Left hindlimb (tissue), 1 donor: Measurements from ENCODE around the gene ARID1B.

Experiments used
- DNase-seq: peaks from one replicate; pipeline ENCODE4 v3.0.0-alpha.2; 2018

ARID1B gene

DNA sequence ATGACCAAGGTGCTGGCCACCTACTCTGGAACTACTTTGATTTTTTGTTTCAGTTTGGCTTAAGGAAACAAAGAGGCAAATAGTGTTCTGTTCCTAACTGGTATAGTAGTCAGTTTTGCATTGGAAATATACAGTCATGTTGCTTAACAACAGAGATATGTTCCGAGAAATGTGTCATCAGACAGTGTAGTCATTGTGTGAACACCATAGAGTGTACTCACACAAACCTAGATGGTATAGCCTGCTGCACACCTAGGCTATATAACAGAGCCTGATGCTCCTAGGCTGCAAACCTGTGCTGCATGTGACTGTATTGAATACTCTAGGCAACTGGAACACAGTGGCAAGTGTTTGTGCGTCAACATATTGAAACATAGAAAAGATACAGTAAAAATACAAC, 80.4 kb downstream of the ARID1B start:
- no peak for DNase-seq

DNA sequence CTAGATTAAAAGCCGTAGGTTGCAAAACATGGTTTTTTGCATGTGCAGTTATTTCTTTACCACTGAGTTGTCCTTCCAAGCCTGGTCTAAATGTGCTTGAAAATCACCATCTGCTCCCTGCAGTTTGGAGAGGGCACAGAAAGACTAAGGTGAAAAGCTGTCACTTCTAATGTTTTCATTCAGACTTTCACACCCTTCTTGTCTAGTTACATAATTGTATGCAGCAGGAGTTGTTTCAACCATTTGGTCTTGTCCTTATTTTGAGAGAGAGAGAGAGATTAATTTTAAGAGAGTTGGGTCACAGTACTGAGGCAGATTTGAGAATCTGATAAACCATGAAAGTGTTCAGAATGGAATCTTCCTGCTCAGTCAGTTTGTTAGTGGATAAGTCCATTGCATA, 82.5 kb downstream of the ARID1B start:
- no peak for DNase-seq

DNA sequence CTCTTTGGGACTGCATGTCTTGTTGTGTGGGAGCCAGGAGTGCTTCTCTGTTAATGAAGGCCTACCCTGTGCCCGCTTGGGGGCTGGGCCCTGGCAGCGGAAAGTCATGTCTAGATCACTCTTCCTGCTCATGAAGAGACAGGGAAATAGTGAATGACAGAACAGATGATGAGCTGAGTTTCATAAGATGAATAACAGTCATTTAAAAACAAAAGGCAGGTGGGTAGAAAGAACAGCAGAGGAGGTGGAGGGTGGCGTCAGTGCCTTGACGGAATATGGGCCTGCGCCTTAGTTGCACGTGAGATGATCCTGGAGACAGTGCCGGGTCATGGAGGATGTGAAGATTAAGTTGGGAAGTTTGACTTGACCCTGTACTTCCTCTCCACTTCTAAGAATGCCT, 85.5 kb downstream of the ARID1B start:
- no peak for DNase-seq

DNA sequence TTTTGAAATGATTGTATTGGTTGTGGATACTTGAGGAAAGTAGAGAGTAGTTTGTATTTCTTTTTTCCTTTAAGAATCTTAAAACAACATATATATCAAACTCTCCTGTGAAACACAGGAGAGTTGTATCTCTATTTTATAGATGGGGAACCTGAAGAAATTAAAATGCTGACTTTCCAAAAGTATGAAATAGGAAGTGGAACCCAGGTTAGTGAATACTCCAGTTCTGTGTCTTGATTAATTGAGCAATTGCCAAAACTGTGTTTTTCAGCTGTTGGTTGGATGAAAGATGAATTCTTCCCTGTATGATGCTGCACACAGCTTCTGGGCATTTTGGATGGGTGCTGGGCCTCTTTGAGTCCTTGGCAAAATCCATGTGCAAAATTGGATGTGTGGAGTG, 86.3 kb downstream of the ARID1B start:
- DNase-seq: no peak

DNA sequence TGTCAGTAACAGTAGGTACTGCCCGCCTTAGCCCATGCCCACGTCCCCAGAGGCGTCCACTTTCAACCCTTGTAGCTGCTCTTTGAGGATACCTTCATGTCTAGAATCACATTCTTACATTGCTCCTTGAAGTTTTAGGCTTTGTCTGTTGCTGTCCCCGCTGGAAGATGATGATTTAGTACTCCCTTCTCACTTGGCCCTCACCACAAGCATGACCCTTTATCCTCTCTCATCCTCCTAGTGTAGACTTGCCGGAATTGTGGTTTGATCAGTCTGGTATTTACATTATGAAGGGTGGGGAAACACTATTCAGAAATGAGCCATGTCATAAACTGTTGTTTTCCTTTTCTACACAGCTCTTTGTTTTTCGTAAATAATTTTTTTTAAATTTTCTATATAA, 87.4 kb downstream of the ARID1B start:
- DNase-seq: no peak

DNA sequence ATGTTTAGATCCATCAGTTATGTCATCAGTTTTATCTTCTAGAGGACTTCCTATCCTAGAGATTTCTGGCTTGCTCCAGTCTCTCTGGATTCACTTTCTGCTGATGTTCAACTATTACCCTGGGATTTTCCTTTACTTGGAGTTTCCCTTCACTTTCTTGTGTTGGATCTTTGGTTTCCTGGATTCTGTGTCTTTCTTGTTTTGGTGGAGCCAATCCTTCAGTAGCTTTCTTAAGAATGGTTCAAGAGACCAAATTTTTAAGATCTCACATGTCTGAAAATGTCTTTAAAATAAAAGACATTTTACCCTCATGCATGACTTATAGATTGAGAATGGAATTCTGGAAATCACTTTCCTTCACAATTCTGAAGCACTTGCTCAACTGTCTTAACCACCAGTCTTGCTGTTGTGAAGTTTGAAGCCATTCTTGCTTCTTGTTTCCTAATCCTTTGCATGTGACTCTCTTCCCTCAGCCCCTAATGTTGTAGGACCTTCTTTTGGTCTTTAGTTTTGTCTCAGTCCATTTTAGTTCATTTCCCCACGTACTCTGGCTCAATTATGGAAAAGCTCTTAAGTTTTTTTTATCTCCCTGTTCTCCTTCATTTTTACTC, 87.9 kb downstream of the ARID1B start:
- DNase-seq: no peak

DNA sequence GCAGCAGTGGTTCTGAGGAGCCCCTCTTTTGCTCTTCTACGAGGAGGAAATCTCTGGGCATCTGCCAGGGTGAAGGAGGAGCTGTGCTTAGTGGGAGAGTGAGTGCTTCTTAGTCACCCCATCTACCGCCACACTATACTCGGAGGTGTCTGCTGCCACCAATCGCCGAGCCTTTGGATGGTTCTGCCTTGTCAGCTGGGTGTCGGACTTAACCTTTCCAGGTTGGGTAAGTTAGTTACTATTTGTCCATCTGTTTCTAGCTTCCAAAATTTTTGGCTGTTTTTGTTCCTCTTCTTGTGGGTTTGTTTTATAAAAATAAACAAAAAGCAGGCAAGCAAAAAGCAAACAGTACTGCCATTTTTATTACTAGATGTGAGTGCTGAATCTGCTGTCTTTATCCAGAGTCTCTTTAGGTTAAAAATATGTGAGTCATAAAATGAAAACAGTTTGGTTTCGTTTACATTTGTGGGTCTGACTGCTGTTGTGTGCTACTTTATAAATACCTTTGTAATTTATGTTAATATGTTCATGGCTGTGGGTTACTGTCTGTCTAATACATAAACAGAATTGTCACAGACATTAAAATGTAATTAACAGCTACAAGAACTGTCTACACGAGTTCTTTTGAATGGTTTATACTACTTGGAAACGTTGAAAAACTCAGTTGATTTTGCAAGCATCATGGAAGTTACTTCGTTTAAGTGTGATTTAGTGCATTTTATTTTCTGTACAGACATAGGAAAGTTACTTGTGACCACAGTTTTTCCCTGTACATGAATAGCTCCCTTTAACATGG, 89.2 kb downstream of the ARID1B start:
- DNase-seq: no peak

DNA sequence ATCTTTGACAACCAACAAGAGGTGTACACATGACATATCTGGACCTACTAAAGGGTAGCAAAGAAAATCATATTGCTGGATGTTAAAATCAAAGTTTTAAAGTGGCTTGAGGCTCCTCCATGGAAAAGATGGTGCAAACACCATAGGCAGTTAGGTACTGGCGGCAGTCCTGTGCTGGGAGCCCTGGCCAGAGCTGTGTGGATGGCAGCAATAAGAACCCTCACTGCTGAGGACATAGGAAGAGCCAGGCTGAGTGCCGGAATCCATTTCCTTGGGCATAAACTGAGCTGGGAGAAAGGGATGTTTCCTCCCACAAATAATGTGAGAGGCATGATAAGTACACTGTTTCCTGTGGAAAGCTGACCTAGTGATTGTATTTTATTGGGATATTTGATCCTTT, 89.9 kb downstream of the ARID1B start:
- DNase-seq: no peak

DNA sequence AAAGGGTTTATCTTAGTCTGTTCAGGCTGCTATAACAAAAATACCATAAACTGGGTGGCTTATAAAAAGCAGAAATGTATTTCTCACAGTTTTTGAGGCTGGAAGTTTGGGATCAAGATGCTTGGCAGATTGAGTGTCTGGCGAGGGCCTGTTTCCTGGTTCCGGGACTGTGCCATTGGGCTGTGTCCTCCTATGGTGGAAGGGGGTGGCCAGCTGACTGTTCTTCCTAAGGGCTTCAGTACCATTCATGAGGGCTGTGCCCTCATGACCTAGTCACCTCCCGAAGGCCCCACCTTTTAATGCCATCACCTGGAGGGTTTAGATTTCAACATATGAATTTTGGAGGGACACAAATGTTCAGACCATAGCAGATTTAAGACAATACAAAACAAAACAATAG, 91.2 kb downstream of the ARID1B start:
- no peak for DNase-seq

DNA sequence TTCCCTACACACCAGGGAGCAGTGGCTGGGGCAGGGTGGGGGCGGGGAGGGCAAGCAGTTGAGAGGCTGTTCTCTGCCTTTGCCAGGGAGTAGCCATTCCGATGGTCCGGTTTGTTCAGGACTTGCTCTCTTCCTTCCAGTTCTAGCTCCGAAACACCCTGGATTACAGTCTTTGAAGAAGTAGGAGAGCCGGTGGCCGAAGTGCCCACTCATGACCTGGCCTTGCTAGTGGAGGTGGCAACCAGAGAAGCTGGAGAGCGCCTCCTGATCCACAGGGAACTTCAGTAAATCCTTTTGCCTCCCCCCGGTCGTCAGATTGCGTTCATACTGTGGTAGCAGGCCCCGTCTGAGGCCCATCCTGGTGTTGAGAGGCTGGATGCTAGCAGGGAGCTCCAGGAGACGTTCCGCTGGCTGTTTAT, 92.8 kb downstream of the ARID1B start:
- DNase-seq: no peak

DNA sequence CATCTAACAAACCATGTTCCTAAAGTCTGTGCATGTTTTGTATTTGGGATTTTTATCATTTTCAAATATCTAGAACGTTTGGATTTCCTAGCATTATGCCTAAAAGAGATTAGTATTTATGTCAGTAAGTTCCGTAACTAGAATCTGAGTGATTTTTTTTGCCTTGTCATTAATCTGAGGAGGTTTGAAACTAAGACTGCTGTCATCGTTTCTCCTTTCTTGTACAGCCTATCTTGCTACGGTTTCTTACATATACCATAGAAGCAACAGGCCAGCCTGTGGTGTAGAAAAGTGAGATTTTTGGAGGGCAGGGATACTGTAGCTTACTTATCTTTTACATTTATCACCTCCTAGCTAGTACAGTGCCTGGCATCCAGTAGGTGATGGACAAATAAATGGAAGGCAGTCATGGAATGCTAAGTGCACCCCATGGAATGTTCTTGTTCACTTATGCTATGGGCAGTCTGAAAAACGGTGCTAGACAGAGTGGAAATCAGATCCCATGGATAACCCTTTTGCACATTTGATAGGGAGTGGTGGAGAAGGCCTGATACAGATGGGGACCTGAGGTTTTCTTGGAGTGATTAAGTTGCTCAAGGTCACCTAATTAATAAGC, 93.9 kb downstream of the ARID1B start:
- no peak for DNase-seq

DNA sequence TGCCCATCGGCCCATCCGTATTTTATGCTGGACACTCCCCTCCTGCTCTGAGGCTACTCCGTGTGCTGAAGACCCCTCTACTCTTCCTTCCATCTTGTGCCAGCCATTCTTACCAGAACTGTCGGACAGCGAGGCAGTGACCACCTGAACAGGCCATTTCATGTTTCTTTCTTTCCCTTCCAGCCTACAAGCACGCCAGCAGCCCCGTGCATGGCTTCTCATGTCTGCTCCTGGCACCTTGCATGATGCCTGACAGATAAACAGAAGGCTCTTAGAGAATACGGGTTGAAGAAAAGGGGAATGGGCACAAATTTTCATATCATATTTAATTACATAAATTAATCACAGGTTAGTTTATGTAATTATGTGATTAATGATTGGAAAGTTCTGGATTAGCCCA, 95.7 kb downstream of the ARID1B start:
- no peak for DNase-seq

DNA sequence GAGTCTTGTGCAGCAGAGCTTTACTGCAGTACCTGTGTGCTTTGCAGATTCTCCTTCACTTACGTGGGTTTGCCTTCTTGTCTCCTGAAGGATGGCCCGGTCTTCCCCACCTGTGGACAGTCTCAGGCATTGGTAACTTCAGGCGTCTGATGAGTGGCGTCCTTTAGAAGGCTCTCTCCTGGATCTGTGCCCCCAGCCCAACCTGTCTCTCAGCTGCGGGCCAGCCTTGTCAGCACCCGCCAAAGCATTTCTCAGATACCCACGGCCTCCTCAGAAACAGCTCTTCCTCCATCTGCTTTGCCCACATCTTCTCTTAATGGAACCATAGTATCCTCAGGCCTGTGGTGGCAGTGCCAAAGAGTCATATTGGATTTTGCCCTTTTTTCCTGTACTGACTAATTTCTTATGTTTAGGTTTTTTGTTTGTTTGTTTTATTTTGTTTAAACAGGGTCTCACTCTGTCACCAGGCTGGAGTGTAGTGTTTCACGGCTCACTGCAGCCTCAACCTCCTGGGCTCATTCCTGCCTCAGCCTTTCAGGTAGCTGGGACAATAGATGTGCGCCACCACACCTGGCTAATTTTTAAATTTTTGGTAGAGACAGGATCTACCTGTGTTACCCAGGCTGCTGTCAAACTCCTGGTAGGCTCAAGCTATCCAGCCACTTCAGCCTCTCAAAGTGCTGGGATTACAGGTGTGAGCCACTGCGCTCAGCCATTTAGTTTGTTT, 96.6 kb downstream of the ARID1B start:
- no peak for DNase-seq

DNA sequence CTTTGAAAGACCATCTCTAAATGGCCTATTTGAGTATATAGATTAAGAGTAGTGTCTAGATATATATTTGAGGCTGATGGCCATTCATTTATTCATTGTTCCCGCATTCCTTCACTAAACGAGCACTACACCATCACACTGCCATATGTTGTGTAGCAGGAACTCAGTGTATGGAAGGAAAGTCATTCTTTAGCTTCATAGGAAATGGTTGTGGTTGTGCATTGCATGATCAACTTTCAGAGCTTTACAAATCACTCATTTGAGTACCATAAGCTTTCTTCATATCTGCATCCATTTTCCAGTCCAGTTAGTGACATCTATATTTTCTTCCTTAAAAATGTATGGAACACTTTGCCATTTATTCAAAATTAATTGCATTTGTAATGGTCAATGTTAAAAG, 97.9 kb downstream of the ARID1B start:
- DNase-seq: no peak

DNA sequence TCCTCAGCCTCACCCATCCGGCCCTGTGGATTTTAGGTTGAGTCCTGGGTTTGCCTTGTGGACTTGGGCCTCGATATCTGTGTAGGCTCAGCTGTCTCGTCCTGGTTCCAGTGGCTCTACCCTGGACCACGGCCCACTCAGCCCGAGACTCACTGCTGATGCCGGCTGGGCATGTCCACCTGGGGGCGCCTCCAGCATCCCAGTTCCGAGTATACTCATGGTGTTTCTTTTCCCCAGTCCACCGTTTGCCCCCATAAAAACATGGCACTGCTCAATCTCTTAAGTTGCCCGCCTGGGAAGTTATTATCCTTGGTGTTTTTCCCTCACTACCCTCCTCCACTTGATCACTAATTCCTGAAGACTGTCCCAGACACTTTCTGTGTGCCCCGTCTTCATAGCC, 99.1 kb downstream of the ARID1B start:
- DNase-seq: no peak

DNA sequence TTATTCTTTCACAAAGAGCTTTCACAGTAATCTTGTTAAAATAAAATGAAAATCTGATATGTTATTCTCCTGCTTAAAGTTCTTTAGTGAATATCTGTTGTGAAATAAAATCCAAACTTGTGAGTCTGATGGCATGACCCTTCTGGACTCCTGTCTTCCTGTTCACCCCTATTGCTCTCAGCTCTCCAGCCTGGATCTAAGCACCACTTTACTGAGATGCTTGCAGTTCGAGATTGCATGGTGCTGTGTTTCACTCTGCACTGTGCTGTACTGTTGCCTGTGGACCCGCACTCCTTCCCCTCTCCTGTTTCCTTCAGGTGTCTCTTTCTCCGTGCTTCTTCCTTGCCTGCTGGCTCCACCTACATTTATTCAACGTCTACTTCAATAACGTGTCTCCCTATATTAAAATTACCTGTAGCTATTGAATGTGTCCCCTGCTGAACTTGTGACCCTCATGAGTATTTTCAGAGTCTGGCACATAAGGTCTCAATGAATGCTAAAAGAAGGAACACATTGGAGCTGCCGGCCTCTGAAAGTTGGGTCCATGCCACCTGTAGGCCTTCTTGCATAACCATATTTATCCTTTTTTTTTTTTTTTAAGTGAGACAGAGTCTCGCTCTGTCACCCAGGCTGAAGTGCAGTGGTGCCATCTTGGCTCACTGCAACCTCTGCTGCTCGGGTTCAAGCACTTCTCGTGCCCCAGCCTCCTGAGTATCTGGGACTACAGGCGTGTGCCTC, 100.1 kb downstream of the ARID1B start:
- DNase-seq: no peak

DNA sequence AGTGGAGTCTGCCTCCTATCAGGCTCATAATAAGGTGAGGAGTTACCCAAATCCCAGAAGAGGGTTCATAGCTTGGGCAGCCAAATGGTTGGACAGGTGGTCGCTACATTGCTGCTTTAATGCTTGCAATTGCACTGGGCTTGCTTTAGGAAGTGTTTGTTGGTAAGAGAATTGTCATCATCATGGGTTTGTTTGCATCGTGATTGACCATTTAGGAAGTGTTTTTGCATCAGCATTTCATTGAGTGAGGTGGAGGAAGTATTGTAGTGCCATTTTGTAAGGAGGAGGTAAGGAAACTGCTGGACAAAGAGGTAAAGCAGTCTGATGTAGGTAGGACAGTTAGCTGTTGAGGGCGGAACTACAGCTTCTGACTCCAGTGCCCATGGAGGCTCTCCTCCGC, 101.5 kb downstream of the ARID1B start:
- DNase-seq: no peak

DNA sequence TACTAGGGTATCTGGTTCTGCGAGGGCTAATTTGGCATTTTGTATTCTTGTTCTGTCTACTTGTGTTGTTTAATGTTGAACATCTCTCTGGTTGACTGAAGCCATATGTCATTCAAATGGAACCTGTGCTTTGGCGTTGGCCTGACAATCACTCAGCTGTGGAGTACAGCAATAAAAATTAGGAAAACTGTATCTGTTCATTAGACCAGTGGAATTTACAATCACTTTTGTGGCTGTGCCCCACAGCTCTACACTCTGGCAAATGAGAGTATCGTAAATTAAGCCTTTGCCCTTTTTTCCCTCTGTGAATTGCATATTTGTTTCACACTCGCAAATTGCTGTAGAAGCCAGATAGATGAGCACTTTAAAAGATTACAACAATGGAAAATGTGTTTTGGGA, 102.0 kb downstream of the ARID1B start:
- no peak for DNase-seq

DNA sequence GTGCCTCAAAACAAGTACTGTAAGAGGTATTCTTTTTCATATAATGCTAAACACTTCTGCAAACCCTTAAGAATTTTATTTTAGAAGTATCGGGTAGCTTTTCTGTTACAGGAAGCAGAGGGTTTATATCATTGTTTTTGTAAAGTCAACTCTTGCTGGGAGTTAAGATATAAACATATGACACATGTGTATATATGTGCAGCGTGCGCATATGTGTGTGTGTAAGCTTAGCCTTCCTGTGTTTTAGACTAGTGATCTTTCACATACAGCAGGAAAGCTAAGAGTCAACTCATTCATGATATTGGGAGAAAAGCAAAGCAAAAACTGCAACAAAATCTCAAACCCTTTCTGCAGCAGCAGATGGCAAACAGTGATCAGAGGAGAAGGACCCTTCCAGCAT, 102.4 kb downstream of the ARID1B start:
- no peak for DNase-seq

DNA sequence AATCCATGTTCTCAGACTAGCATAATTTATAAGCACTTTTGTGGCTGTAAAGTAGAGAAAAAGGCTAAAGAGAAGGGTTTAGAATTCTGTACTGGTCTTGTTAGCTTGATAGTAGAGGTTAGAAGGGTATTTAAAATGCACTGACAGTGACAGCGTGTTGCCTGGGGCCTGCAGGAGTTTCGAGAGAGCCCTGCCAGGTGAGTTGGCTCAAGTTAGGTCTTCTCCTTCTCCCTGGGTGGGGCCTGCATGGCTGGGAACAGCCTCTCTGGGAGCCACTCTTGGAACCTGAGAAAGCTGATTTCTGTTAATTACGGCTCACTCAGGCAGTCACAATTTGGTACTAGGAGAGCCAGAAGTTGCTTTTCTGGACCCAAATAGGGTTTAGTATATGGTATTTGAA, 103.7 kb downstream of the ARID1B start:
- DNase-seq: no peak

DNA sequence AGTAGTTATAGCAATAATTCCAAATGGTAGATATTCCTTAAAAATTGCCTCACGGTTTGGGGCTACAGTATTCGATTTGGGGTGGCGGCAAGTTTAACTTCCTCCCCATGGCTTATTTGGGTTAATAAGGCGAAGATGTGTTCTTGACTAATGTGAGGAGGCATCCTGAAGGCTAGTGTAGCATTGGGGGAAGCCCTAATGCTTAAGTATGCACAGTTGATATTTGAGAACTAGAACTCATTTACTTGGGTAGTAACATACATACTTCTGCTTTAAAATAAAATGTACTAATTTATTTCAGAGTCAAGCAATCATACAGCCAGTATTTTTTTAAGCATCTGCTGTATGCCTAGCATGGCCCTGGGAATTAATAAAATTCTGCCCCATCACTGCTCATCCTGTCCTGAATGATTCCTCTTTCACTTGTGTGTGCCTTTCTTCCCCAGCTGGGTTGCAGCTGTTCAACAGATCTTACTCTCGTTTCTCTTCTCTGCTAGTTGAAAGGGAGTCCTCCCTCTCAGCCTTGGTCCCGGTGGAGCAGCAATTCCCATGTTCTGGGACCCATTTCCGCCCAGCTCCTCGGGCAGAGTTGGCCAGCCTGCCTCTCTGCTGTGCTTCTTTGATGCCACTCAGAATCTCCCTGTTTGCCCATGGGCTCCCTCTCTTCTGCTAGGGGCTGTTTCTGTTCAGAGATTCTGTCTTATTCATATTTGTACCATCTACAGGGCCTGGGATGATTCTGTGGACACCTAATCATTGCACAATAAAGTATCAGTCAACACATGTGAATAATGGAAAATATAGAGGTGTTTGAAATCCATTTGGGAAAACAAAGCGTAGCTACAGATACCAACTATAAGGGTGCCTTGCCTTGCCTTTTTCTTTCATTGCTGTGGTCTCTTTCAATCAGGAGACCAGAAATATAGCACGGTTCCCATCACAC, 104.8 kb downstream of the ARID1B start:
- no peak for DNase-seq
